Endothelial cell of umbilical vein (primary cell): ENCODE data around the gene IFI6. TPM values are rescaled to one million over a fixed set of nuclear protein-coding genes. Genes with fewer than 3 reads are reported as not detected.

Source experiments
- Bru-seq: library from RNA; stranded (reverse); fragments of 400-500 nt; gene quantifications from one replicate; lab custom pipeline; 2021; lab: Mats Ljungman, UMichigan
- BruChase-seq, 2 experiments: library from RNA; stranded (reverse); fragments of 400-500 nt; gene quantifications; one replicate each; lab custom pipeline; 2021; lab: Mats Ljungman, UMichigan
- BruUV-seq: library from RNA; stranded (reverse); fragments of 400-500 nt; replicated peaks from 2 replicates; lab custom pipeline; 2021; lab: Mats Ljungman, UMichigan
- CTCF ChIA-PET: fragments of 300-600, 350-600 bp; sonication (Branson Sonifier 250); formaldehyde crosslinking; loops from one replicate; lab custom pipeline; 2021; ENCODE audit warnings: antibody characterized with exemption, inconsistent platforms; lab: Charles Lee
- POLR2A ChIA-PET: fragments of 300-600, 350-600 bp; sonication (Branson Sonifier 250); formaldehyde crosslinking; loops from one replicate; lab custom pipeline; 2021; ENCODE audit warnings: antibody characterized with exemption, inconsistent platforms; lab: Charles Lee
- DNase-seq: peaks from one replicate; pipeline ENCODE4 v3.0.0-alpha.2; 2011; ENCODE audit warnings: low read depth, low spot score
- FAIRE-seq: peaks from 2 replicates; lab custom pipeline; 2011; peaks lifted over from hg19 to GRCh38; lab: Jason Lieb, UNC
- H2AFZ ChIP-seq: 2 replicates; pipeline ENCODE4 v1.6.0; 2012; ENCODE audit warnings: low read depth, low read length, control low read depth, inconsistent platforms
- H3K27ac ChIP-seq: 2 replicates; pipeline ENCODE4 v1.5.1; 2011; ENCODE audit warnings: low read depth, mild to moderate bottlenecking, control low read depth, low read length, moderate library complexity; ENCODE audit not compliant: insufficient read depth
- H3K27me3 ChIP-seq, 2 experiments: 2 replicates each; pipeline versions ENCODE4 v1.6.0 to v1.6.1; 2011; ENCODE audit warnings: low read length in 2 of 2, mixed read lengths in 1 of 2; ENCODE audit not compliant: control insufficient read depth in 2 of 2, insufficient read depth in 2 of 2
- H3K36me3 ChIP-seq, 2 experiments: 2 replicates in 1 of 2; 3 replicates in 1 of 2; pipeline ENCODE4 v1.5.1; 2011; ENCODE audit warnings: low read length in 2 of 2, mild to moderate bottlenecking in 1 of 2, moderate library complexity in 1 of 2; ENCODE audit not compliant: control insufficient read depth in 2 of 2, insufficient read depth in 2 of 2; ENCODE audit errors: extremely low read depth in 1 of 2
- H3K4me1 ChIP-seq: 3 replicates; pipeline ENCODE4 v1.5.1; 2011; ENCODE audit warnings: mild to moderate bottlenecking, low read length; ENCODE audit not compliant: control insufficient read depth, insufficient read depth; ENCODE audit errors: extremely low read depth
- H3K4me2 ChIP-seq: 2 replicates; pipeline ENCODE4 v1.6.1; 2011; ENCODE audit warnings: low read length, control low read depth, mixed read lengths; ENCODE audit not compliant: insufficient read depth
- H3K4me3 ChIP-seq, 3 experiments: fragments of 200-600 bp in 1 of 3; sonication (generic), shearing (Covaris generic) in 1 of 3; replicated peaks in 1 of 3; 2 replicates each; pipeline ENCODE4 v1.5.1; 2011 to 2016; ENCODE audit warnings: control low read depth in 3 of 3, low read length in 3 of 3, mild to moderate bottlenecking in 2 of 3, inconsistent platforms in 1 of 3, low read depth in 1 of 3, moderate library complexity in 1 of 3; ENCODE audit not compliant: insufficient read depth in 1 of 3
- H3K79me2 ChIP-seq: 2 replicates; pipeline ENCODE4 v1.6.0; 2012; ENCODE audit warnings: low read length, inconsistent platforms; ENCODE audit not compliant: control insufficient read depth, insufficient read depth
- H3K9ac ChIP-seq: replicated peaks from 2 replicates; pipeline ENCODE3; 2011; ENCODE audit warnings: low read length, control low read depth; ENCODE audit not compliant: insufficient read depth; ENCODE audit errors: extremely low read depth
- H3K9me1 ChIP-seq: replicated peaks from 3 replicates; pipeline ENCODE4 v1.6.0; 2011; ENCODE audit warnings: mild to moderate bottlenecking, low read length; ENCODE audit not compliant: control insufficient read depth, insufficient read depth; ENCODE audit errors: extremely low read depth
- H3K9me3 ChIP-seq: replicated peaks from 2 replicates; pipeline ENCODE4 v1.5.1; 2012; ENCODE audit warnings: low read length, inconsistent platforms; ENCODE audit not compliant: control insufficient read depth, insufficient read depth
- H4K20me1 ChIP-seq: replicated peaks from 2 replicates; pipeline ENCODE3; 2011; ENCODE audit warnings: mild to moderate bottlenecking, low read length; ENCODE audit not compliant: control insufficient read depth, insufficient read depth; ENCODE audit errors: extremely low read depth
- CTCF ChIP-seq, 2 donors: IDR thresholded peaks; 1 replicate in 1 of 2; 2 replicates in 1 of 2; pipeline ENCODE4 v1.5.1; 2011; ENCODE audit warnings: low read length in 2 of 2, mild to moderate bottlenecking in 2 of 2, moderate library complexity in 2 of 2, control low read depth in 1 of 2, inconsistent platforms in 1 of 2, low read depth in 1 of 2; ENCODE audit not compliant: insufficient read depth in 1 of 2; ENCODE audit errors: extremely low read depth in 1 of 2
- EZH2 ChIP-seq: IDR thresholded peaks from 2 replicates; pipeline ENCODE4 v1.6.1; 2012; ENCODE audit warnings: borderline replicate concordance, low read depth, mild to moderate bottlenecking, moderate library complexity, low read length, inconsistent platforms; ENCODE audit not compliant: severe bottlenecking
- FOS ChIP-seq: IDR thresholded peaks from 2 replicates; pipeline ENCODE4 v1.6.1; 2011; ENCODE audit warnings: mild to moderate bottlenecking, low read length, moderate library complexity, borderline replicate concordance; ENCODE audit not compliant: insufficient read depth
- GATA2 ChIP-seq: IDR thresholded peaks from 2 replicates; pipeline ENCODE4 v1.7.0; 2011; ENCODE audit warnings: low read depth, mild to moderate bottlenecking, moderate library complexity, mixed read lengths, low read length; ENCODE audit not compliant: insufficient read length, insufficient read depth
- JUN ChIP-seq: IDR thresholded peaks from 2 replicates; pipeline ENCODE4 v1.6.1; 2011; ENCODE audit warnings: borderline replicate concordance, low read depth; ENCODE audit not compliant: insufficient read length, insufficient read depth
- MAX ChIP-seq: IDR thresholded peaks from 2 replicates; pipeline ENCODE4 v1.6.1; 2011; ENCODE audit not compliant: insufficient read depth, insufficient read length
- MYC ChIP-seq: IDR thresholded peaks from one replicate; pipeline ENCODE4 v1.6.1; 2011; ENCODE audit warnings: mild to moderate bottlenecking, low read depth, low read length
- POLR2A ChIP-seq: IDR thresholded peaks from 2 replicates; pipeline ENCODE4 v1.6.1; 2012; ENCODE audit warnings: low read depth, mild to moderate bottlenecking, control low read depth, low read length
- POLR2AphosphoS5 ChIP-seq: IDR thresholded peaks from 2 replicates; pipeline ENCODE4 v1.6.1; 2012; ENCODE audit warnings: low read depth, mild to moderate bottlenecking, control low read depth, low read length, moderate library complexity; ENCODE audit not compliant: insufficient read depth
- dilution Hi-C: fragments of 300-500 bp; cut with MboI; formaldehyde crosslinking; loops from one replicate; pipeline ENCODE4 v1.15.0; 2019; ENCODE audit warnings: low sequenced_read_pairs; ENCODE audit not compliant: extremely low pct_ligation_motif_present
- intact Hi-C: fragments of 100-400 bp; cut with micrococcal nuclease; formaldehyde crosslinking; loops from one replicate; pipeline ENCODE4 v1.10.0; 2022
- long read RNA-seq: library from polyadenylated mRNA; stranded (forward); transcript quantifications from one replicate; pipeline ENCODE4 v2.0.0, GENCODE V29; 2021
- polyA minus RNA-seq, 3 experiments: library from RNA; depleted of rRNA, polyadenylated mRNA; stranded (reverse); fragments of >200 nt; gene quantifications; 1 replicate in 1 of 3; 2 replicates in 2 of 3; pipeline ENCODE4 v1.2.3, GENCODE V29; 2011
- polyA plus RNA-seq, 4 experiments: library from polyadenylated mRNA; depleted of rRNA in 3 of 4; stranded (reverse) in 3 of 4; unstranded in 1 of 4; fragments of >200 nt; gene quantifications; 2 replicates each; pipeline versions ENCODE4 v1.2.1 to v1.2.3, GENCODE V29; 2011 to 2012; ENCODE audit warnings: missing spikeins in 1 of 4
- total RNA-seq: library from RNA; stranded (reverse); gene quantifications from 2 replicates; pipeline ENCODE4 v1.2.3, GENCODE V29; 2021

Gene IFI6
- total RNA-seq (20.0 and 28.4 TPM in 2 replicates), polyA plus RNA-seq (47.9 and 58.0 TPM in 2 replicates), polyA minus RNA-seq (8.6 and 10.2 TPM in 2 replicates), Bru-seq, nascent RNA (percentile 46 among the genes with signal in this experiment), BruChase-seq, experiment 1, labeled RNA remaining after a 6-hour chase (percentile 44 among the genes with signal in this experiment), BruChase-seq, experiment 2, labeled RNA remaining after a 2-hour chase (percentile 35 among the genes with signal in this experiment)
- 26.7 and 34.0 TPM in 2 replicates for polyA plus RNA-seq (2011; cell fraction: cytosol; rRNA removed)
- polyA plus RNA-seq (2011; cell fraction: nucleus; rRNA removed): 8.5 and 9.4 TPM in 2 replicates
- polyA plus RNA-seq (2012): 44.2 and 57.6 TPM in 2 replicates
- polyA minus RNA-seq (2011; cell fraction: cytosol; rRNA and poly(A)+ RNA removed): 24.3 TPM
- polyA minus RNA-seq (2011; cell fraction: nucleus; rRNA and poly(A)+ RNA removed): 1.9 and 2.3 TPM in 2 replicates
- long read RNA-seq, transcript IFI6-203 (5 exons, 828 nt): minor isoform, 7 of 42 reads
- long read RNA-seq, transcript IFI6-202 (5 exons, 841 nt): major isoform, 34 of 42 reads
- long read RNA-seq, partial matches to known transcripts: 1 of 42 reads
- long read RNA-seq, other reads (novel, unspliced or antisense): 0 of 42 reads

GRCh38 chr1:27671964-27672749 lies at the start of gene IFI6:
Gene IFI6 (minus strand): TSS chr1:27672192. CDS start chr1:27669314, 2,878 bp downstream.
- Histone ChIP-seq H3K9ac (peak within 1 kb of the TSS; percentile 53), H3K9me1 (no peaks in the 10 kb centered on the region), H3K4me2 (peak within 1 kb of the TSS; percentile 91), H3K79me2 (no peaks in the 10 kb centered on the region), H3K9me3 (no peaks in the 10 kb centered on the region), H3K27ac (peak within 1 kb of the TSS; percentile 53), H3K4me1 (peaks cover 20% of the 10 kb centered on the region), H2AFZ (peak within 1 kb of the TSS; percentile 99), H3K36me3 (no peaks in the 10 kb centered on the region), H4K20me1 (no peaks in the 10 kb centered on the region), H3K27me3 (no peaks in the 10 kb centered on the region), H3K4me3 (peak within 1 kb of the TSS; percentile 18 to 74 (median 28))
- no TSS peak for BruUV-seq
- POLR2A ChIA-PET: interaction anchor here (0.5 to 1.3 kb wide), 3 partner anchors 54 to 332 kb away, joined by 3 to 8 read pairs (median 8); partner anchors contain the start of genes FAM76A and STX12
- TF ChIP-seq POLR2A: peak; percentile 88
- TF ChIP-seq GATA2: no peak
- no peak for TF ChIP-seq EZH2
- TF ChIP-seq CTCF (IDR thresholded peaks at IDR 0.05; ENCODE audit: extremely low read depth in 1 of 2, insufficient read depth in 1 of 2, low read depth in 1 of 2, low read length in 2 of 2): peak; percentile 34 to 43
- no peak for TF ChIP-seq MAX
- TF ChIP-seq POLR2AphosphoS5: peak; percentile 77
- TF ChIP-seq FOS: no peak
- no peak for TF ChIP-seq JUN
- no peak for TF ChIP-seq MYC
- CTCF ChIA-PET: interaction anchor here (0.8 to 1.7 kb wide), 12 partner anchors 10 to 117 kb away, joined by 3 to 10 read pairs (median 5); partner anchors contain the start of genes FAM76A and STX12
- dilution Hi-C loops: no loop called here
- intact Hi-C loops: loop anchor here (1.0 to 2.0 kb wide), 3 partner anchors 53 to 159 kb away; partner anchors contain the start of genes FAM76A, PPP1R8 and STX12
- DNase-seq (peak; percentile 98), FAIRE-seq (peak; percentile 98)
